IMR-90 (cell line): ENCODE measurements around the gene DOCK2.

ENCODE experiments used
- BHLHE40 ChIP-seq: fragments of 150-350 bp; IDR thresholded peaks from 2 replicates; pipeline ENCODE4 v1.6.1; 2016; ENCODE audit warnings: mild to moderate bottlenecking, low read depth, low read length
- CEBPB ChIP-seq: IDR thresholded peaks from 2 replicates; pipeline ENCODE4 v1.6.1; 2012; ENCODE audit warnings: low read depth, low read length, improper control_type of control experiment
- CTCF ChIP-seq: conservative IDR thresholded peaks from 2 replicates; pipeline ENCODE4 v1.5.1; 2012; ENCODE audit warnings: mild to moderate bottlenecking, low read depth, low read length, improper control_type of control experiment
- ELK1 ChIP-seq: fragments of 150-350 bp; IDR thresholded peaks from 2 replicates; pipeline ENCODE4 v1.6.1; 2016; ENCODE audit warnings: low read depth, mild to moderate bottlenecking, low read length, moderate library complexity, borderline replicate concordance
- FOS ChIP-seq: fragments of 150-350 bp; IDR thresholded peaks from 2 replicates; pipeline ENCODE4 v1.6.1; 2016; ENCODE audit warnings: low read depth, low read length
- MAFK ChIP-seq: IDR thresholded peaks from 2 replicates; pipeline ENCODE4 v1.6.1; 2012; ENCODE audit warnings: low read depth, low read length, improper control_type of control experiment
- MAZ ChIP-seq: IDR thresholded peaks from 2 replicates; pipeline ENCODE4 v1.6.1; 2012; ENCODE audit warnings: low read depth, mild to moderate bottlenecking, low read length, improper control_type of control experiment, moderate library complexity, borderline replicate concordance
- MXI1 ChIP-seq: IDR thresholded peaks from 2 replicates; pipeline ENCODE4 v1.6.1; 2012; ENCODE audit warnings: low read depth, mild to moderate bottlenecking, low read length, moderate library complexity, borderline replicate concordance
- POLR2A ChIP-seq: IDR thresholded peaks from 2 replicates; pipeline ENCODE4 v1.6.1; 2012; ENCODE audit warnings: mild to moderate bottlenecking, low read depth, low read length
- RAD21 ChIP-seq: IDR thresholded peaks from 2 replicates; pipeline ENCODE4 v1.6.1; 2012; ENCODE audit warnings: low read length, improper control_type of control experiment
- RCOR1 ChIP-seq: IDR thresholded peaks from 2 replicates; pipeline ENCODE4 v1.6.1; 2012; ENCODE audit warnings: mild to moderate bottlenecking, low read length, improper control_type of control experiment; ENCODE audit not compliant: insufficient replicate concordance
- RFX5 ChIP-seq: IDR thresholded peaks from 2 replicates; pipeline ENCODE4 v1.8.0; 2012; ENCODE audit warnings: low read depth, mild to moderate bottlenecking, low read length, moderate library complexity
- SMC3 ChIP-seq: fragments of 150-350 bp; IDR thresholded peaks from 2 replicates; pipeline ENCODE4 v1.6.1; 2016; ENCODE audit warnings: low read depth, mild to moderate bottlenecking, antibody characterized with exemption, low read length, moderate library complexity
- USF2 ChIP-seq: fragments of 150-350 bp; IDR thresholded peaks from 2 replicates; pipeline ENCODE4 v1.6.1; 2017; ENCODE audit warnings: mild to moderate bottlenecking, antibody characterized with exemption, low read length, low read depth

- TF ChIP-seq CTCF: no peak
- no peak for TF ChIP-seq CEBPB
- no peak for TF ChIP-seq MAZ
- TF ChIP-seq POLR2A: no peak
- TF ChIP-seq RAD21: no peak
- no peak for TF ChIP-seq USF2
- TF ChIP-seq MXI1: no peak
- no peak for TF ChIP-seq RFX5
- TF ChIP-seq SMC3: no peak
- TF ChIP-seq RCOR1: no peak
- TF ChIP-seq FOS: no peak
- TF ChIP-seq ELK1: no peak
- TF ChIP-seq MAFK: no peak
- TF ChIP-seq BHLHE40: no peak
Measured at GRCh38 chr5:169781420-169782345, 144.6 kb downstream of the DOCK2 start.
